Calu3 (cell line): ENCODE data around the gene YIF1B. TPM values are rescaled to one million over a fixed set of nuclear protein-coding genes. Genes with fewer than 3 reads are reported as not detected.

Experiments used
- BruUV-seq: library from RNA; stranded (reverse); fragments of 400-500 nt; replicated peaks from 2 replicates; lab custom pipeline; 2021; lab: Mats Ljungman, UMichigan
- CTCF ChIA-PET: fragments of 300-600 bp; sonication (Branson Sonifier 250); formaldehyde crosslinking; loops from one replicate; lab custom pipeline; 2022; ENCODE audit warnings: antibody characterized with exemption; lab: Charles Lee
- DNase-seq: peaks from one replicate; pipeline ENCODE4 v3.0.0; 2022
- H3K27ac Mint-ChIP-seq: one replicate; pipeline ENCODE4 v1.8.0; 2022; ENCODE audit warnings: mixed read lengths; ENCODE audit not compliant: unreplicated experiment
- H3K27me3 Mint-ChIP-seq: one replicate; pipeline ENCODE4 v1.8.0; 2022; ENCODE audit warnings: mixed read lengths; ENCODE audit not compliant: unreplicated experiment
- H3K36me3 Mint-ChIP-seq: one replicate; pipeline ENCODE4 v1.8.0; 2022; ENCODE audit warnings: mild to moderate bottlenecking, moderate library complexity, mixed read lengths; ENCODE audit not compliant: insufficient read depth, unreplicated experiment
- H3K4me1 Mint-ChIP-seq: one replicate; pipeline ENCODE4 v1.8.0; 2022; ENCODE audit warnings: mild to moderate bottlenecking, low read depth, mixed read lengths; ENCODE audit not compliant: unreplicated experiment
- H3K4me3 Mint-ChIP-seq: one replicate; pipeline ENCODE4 v1.8.0; 2022; ENCODE audit warnings: mild to moderate bottlenecking, low read depth, moderate library complexity, mixed read lengths; ENCODE audit not compliant: unreplicated experiment
- H3K9me3 Mint-ChIP-seq: one replicate; pipeline ENCODE4 v1.8.0; 2022; ENCODE audit warnings: low read depth, mixed read lengths; ENCODE audit not compliant: unreplicated experiment
- intact Hi-C: fragments of 100-400 bp; cut with micrococcal nuclease; formaldehyde crosslinking; loops from one replicate; pipeline ENCODE4 v1.10.0; 2022; ENCODE audit not compliant: unreplicated experiment
- total RNA-seq: library from RNA; stranded (reverse); gene quantifications from 2 replicates; pipeline ENCODE4 v1.2.3, GENCODE V29; 2022
- TF ChIP-seq, protein P1 (sequence below): fragments of 200-600 bp; IDR thresholded peaks from one replicate; pipeline ENCODE4 v1.8.0; 2022; ENCODE audit warnings: antibody characterized with exemption; ENCODE audit not compliant: unreplicated experiment

The YIF1B gene
- total RNA-seq, 1 experiment from 2014 or later: 45.4 TPM

DNA sequence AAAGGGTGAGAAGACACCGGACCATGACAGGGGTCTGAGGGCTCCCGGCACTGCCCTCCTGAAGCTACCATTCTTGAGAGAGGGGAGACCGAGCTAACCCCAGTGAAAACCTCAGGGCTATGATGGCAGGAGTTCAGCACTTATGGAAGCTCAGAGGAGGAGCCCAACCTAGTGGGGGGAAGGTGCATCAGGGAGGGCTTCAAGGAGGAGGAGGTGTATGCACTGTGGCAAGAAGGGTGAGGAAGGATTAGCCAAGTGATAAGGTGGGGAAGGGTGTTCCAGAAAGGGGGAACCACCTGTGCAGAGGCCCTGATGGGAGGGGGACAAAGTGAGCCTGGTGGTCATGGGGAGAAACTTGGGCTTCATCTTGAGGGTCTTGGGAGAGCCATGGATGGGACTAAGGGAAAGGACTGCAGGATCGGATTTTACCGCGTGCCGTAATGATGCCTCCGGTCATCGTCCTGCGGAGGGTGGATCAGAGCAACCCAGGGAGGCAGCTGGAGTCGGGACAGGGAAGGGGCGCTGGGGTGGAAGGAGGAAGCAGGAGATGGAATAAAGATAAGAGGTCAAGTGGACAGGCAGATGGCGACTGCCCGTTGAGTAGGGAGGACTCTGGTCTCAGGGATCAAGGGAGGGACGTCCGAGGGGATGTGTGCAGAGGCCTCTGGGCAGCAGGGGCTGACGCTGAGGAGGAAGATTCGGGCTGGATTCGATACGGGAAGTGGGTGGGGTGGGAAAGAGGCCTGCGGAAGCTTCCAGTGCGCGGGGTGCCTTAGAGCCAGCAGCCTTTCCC lies 45.3 kb upstream of the YIF1B start:
- intact Hi-C loops: no loop called here
- H3K9me3 Mint-ChIP-seq: no peaks in the 10 kb centered on the region
- peak overlapping the region; percentile 29 for H3K27ac Mint-ChIP-seq
- DNase-seq: no peak
- peaks cover 63% of the 10 kb centered on the region for H3K27me3 Mint-ChIP-seq
- peaks cover 11% of the 10 kb centered on the region for H3K4me1 Mint-ChIP-seq
- peak overlapping the region; percentile 76 for H3K4me3 Mint-ChIP-seq
- TF ChIP-seq, protein P1, sequence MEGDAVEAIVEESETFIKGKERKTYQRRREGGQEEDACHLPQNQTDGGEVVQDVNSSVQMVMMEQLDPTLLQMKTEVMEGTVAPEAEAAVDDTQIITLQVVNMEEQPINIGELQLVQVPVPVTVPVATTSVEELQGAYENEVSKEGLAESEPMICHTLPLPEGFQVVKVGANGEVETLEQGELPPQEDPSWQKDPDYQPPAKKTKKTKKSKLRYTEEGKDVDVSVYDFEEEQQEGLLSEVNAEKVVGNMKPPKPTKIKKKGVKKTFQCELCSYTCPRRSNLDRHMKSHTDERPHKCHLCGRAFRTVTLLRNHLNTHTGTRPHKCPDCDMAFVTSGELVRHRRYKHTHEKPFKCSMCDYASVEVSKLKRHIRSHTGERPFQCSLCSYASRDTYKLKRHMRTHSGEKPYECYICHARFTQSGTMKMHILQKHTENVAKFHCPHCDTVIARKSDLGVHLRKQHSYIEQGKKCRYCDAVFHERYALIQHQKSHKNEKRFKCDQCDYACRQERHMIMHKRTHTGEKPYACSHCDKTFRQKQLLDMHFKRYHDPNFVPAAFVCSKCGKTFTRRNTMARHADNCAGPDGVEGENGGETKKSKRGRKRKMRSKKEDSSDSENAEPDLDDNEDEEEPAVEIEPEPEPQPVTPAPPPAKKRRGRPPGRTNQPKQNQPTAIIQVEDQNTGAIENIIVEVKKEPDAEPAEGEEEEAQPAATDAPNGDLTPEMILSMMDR: no peak
- peaks cover 28% of the 10 kb centered on the region for H3K36me3 Mint-ChIP-seq
- BruUV-seq: no TSS peak
- CTCF ChIA-PET: interaction anchor here (0.5 to 2.1 kb wide), 2 partner anchors 13 to 102 kb away, joined by 10 to 12 read pairs; partner anchors contain the start of gene PSMD8

GRCh38 chr19:38360351-38360750 lies 44.6 kb upstream of the YIF1B start:
- CTCF ChIA-PET: no interaction called here
- DNase-seq: no peak
- H3K27ac Mint-ChIP-seq: no peak overlapping the region
- peaks cover 65% of the 10 kb centered on the region for H3K27me3 Mint-ChIP-seq
- BruUV-seq: no TSS peak
- H3K4me1 Mint-ChIP-seq: peaks cover 11% of the 10 kb centered on the region
- intact Hi-C loops: no loop called here
- H3K4me3 Mint-ChIP-seq: peak overlapping the region; percentile 76
- TF ChIP-seq, protein P1: no peak
- no peaks in the 10 kb centered on the region for H3K9me3 Mint-ChIP-seq
- H3K36me3 Mint-ChIP-seq: peaks cover 28% of the 10 kb centered on the region

DNA sequence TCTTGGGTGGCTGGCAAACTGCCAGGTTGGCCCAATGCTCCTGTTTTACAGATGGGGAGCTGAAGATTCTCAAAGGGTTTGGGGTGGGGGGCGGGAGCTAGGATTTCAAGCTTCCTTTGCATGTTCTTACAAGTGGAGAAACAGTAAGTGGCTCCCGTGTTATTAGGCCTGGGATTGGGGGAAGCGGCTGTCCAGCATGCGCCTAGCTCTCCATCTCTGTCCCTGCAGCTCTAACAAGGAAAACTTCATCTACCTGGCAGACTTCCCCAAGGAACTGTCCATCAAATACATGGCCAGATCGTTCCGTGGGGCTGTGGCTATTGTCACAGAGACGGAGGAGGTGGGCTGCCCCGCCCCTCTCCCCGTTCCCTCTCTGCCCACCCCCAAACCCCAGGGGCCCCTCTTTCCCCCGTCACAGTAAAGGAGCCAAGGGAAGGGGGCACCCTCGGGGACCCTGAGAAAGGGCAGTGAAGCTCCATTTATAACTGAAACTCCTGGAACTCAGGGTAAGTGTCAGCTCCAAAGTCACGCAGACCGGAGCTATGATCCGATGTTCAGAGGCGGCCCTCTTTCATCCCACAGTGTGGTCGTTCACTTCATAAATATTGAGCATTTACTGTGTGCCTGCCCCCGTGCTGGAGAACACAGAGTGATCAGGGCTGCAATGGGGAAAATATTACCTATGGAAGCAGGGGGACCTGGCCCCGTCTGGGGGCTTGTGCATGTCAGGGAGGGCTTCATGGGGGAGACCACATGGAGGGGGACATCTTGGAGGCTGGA lies 43.7 kb upstream of the YIF1B start:
- CTCF ChIA-PET: no interaction called here
- no peak for DNase-seq
- BruUV-seq: no TSS peak
- peaks cover 28% of the 10 kb centered on the region for H3K36me3 Mint-ChIP-seq
- no peaks in the 10 kb centered on the region for H3K9me3 Mint-ChIP-seq
- intact Hi-C loops: no loop called here
- no peak overlapping the region for H3K4me3 Mint-ChIP-seq
- H3K4me1 Mint-ChIP-seq: peaks cover 11% of the 10 kb centered on the region
- H3K27me3 Mint-ChIP-seq: peaks cover 74% of the 10 kb centered on the region
- TF ChIP-seq, protein P1: no peak
- peak overlapping the region; percentile 6 for H3K27ac Mint-ChIP-seq

DNA sequence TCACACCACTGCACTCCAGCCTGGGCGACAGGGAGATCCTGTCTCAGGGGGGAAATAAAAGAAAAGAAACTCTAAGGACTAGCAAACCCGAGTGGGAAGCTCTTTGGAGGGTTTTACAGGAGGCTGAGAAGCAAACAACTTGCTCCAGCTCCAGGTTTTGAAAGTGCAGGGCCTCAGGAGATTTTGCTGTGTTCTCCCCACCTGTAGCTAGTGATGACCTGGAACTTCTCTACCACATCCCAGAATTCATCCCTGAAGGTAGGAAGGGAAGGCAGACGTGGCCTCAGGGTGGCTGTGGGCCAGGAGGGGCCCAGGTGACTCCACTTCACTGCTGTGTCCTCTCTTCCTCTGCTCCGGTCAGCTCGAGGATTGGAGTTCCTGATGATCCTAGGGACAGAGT lies 42.3 kb upstream of the YIF1B start:
- no peaks in the 10 kb centered on the region for H3K9me3 Mint-ChIP-seq
- BruUV-seq: no TSS peak
- CTCF ChIA-PET: no interaction called here
- H3K27me3 Mint-ChIP-seq: peaks cover 79% of the 10 kb centered on the region
- intact Hi-C loops: no loop called here
- DNase-seq: no peak
- peaks cover 28% of the 10 kb centered on the region for H3K36me3 Mint-ChIP-seq
- H3K4me3 Mint-ChIP-seq: no peak overlapping the region
- H3K27ac Mint-ChIP-seq: no peak overlapping the region
- TF ChIP-seq, protein P1: no peak
- H3K4me1 Mint-ChIP-seq: peaks cover 11% of the 10 kb centered on the region
